ENCODE data around the gene PLA2G15. TPM values are rescaled to one million over a fixed set of nuclear protein-coding genes. Genes with fewer than 3 reads are reported as not detected.

PLA2G15 gene, protein sequence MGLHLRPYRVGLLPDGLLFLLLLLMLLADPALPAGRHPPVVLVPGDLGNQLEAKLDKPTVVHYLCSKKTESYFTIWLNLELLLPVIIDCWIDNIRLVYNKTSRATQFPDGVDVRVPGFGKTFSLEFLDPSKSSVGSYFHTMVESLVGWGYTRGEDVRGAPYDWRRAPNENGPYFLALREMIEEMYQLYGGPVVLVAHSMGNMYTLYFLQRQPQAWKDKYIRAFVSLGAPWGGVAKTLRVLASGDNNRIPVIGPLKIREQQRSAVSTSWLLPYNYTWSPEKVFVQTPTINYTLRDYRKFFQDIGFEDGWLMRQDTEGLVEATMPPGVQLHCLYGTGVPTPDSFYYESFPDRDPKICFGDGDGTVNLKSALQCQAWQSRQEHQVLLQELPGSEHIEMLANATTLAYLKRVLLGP
- 18.8 and 20.9 TPM in 2 replicates for total RNA-seq
- long read RNA-seq, transcript PLA2G15-209 (6 exons, 1,203 nt): minor isoform, 8 of 103 reads
- long read RNA-seq, transcript PLA2G15-201 (6 exons, 2,727 nt): major isoform, 86 of 103 reads
- long read RNA-seq, partial matches to known transcripts: 1 of 103 reads
- long read RNA-seq, other reads (novel, unspliced or antisense): 7 of 103 reads

DNA sequence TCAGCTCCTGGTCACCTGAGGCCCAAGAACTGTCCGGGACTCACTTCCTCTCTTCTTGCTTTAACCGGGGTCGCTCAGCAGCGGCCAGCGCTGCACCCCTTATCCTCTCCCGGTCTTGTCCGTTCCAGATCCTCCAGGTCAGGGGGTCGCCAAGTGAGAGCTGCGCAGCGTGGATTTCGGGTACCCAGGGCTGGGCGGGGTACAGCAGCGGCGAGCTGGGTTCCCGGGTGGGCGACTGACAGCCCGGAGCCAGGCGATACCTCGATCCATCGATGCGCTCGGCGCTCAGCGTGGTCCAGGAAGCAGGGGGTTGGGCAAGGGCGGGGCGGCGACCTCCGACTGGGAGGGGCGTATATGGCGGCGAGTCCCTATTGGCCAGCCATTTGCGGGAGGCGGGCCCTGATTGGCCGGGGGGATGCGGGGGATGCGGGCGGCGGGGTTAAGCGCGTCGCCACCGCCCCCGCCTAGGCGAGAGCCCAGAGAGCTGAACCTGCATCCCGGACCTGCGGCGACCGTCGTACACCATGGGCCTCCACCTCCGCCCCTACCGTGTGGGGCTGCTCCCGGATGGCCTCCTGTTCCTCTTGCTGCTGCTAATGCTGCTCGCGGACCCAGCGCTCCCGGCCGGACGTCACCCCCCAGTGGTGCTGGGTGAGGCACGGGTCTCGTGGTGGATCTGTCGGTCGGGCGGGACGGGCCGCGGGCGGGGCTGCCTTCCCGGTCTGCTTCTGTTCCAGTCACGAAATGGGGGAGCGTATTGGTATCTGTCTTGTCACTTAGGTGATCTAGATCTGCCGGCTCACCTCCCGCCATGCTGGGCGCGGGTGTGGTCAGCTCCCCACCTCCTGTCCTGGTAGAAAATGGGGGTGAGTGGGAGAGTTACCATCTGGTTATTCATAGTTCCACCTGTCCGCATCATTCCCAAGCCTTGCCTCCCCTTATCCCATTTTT, at the start of gene PLA2G15:
Gene PLA2G15 (plus strand): TSS at position 471 of the 951 bp plus-strand sequence. CDS start 54 bp downstream, at position 525.
- H3K4me3 Mint-ChIP-seq (ENCODE audit: low read depth): peak within 1 kb of the TSS; percentile 98
- peaks cover 9% of the 10 kb centered on the region for H3K4me1 Mint-ChIP-seq (ENCODE audit: low read depth)
- no peaks in the 10 kb centered on the region for H3K27me3 Mint-ChIP-seq
- H3K36me3 Mint-ChIP-seq (ENCODE audit: insufficient read depth): peaks cover 2% of the 10 kb centered on the region
- no peak for TF ChIP-seq CTCF (IDR thresholded peaks at IDR 0.05; ENCODE audit: unreplicated experiment)
- peak within 1 kb of the TSS; percentile 73 for H3K27ac Mint-ChIP-seq
- DNase-seq (ENCODE audit: low spot score, unreplicated experiment): peak; percentile 96
- no peaks in the 10 kb centered on the region for H3K9me3 Mint-ChIP-seq (ENCODE audit: low read depth)

DNA sequence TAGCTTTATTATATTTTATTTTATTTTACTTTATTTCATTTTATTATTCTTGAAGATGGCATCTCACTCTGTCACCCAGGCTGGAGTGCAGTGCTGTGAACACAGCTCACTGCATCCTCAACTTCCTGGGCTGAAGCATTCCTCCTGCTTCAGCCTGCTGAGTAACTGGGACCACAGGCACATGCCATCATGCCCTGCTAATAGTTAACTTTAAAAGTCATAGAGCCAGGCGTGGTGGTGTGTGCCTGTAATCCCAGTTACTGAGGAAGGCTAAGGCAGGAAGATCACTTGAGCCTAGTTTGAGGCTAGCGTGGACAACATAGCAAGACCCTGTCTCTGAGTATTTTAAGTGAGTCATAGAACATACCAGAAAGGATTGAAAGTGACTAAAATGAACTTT, 47.9 kb upstream of the PLA2G15 start:
- no peak for DNase-seq (ENCODE audit: low spot score, unreplicated experiment)
- Mint-ChIP-seq H3K27me3 (no peaks in the 10 kb centered on the region), H3K27ac (no peak overlapping the region)

GRCh38 chr16:68200088-68200783, 44.9 kb upstream of the PLA2G15 start:
- DNase-seq (ENCODE audit: low spot score, unreplicated experiment): no peak
- H3K9me3 Mint-ChIP-seq (ENCODE audit: low read depth): no peaks in the 10 kb centered on the region
- H3K27ac Mint-ChIP-seq: peak overlapping the region; percentile 38
- H3K4me1 Mint-ChIP-seq (ENCODE audit: low read depth): peaks cover 6% of the 10 kb centered on the region
- no peak overlapping the region for H3K4me3 Mint-ChIP-seq (ENCODE audit: low read depth)
- H3K27me3 Mint-ChIP-seq: no peaks in the 10 kb centered on the region
- TF ChIP-seq CTCF (IDR thresholded peaks at IDR 0.05; ENCODE audit: unreplicated experiment): no peak
- H3K36me3 Mint-ChIP-seq (ENCODE audit: insufficient read depth): peaks cover 3% of the 10 kb centered on the region

More for the DNA sequence above, 47.9 kb upstream of the PLA2G15 start:
- Mint-ChIP-seq H3K4me1 (ENCODE audit: low read depth) (peaks cover 6% of the 10 kb centered on the region), H3K36me3 (ENCODE audit: insufficient read depth) (peaks cover 8% of the 10 kb centered on the region), H3K9me3 (ENCODE audit: low read depth) (no peaks in the 10 kb centered on the region), H3K4me3 (ENCODE audit: low read depth) (no peak overlapping the region)
- TF ChIP-seq CTCF (IDR thresholded peaks at IDR 0.05; ENCODE audit: unreplicated experiment): no peak

DNA sequence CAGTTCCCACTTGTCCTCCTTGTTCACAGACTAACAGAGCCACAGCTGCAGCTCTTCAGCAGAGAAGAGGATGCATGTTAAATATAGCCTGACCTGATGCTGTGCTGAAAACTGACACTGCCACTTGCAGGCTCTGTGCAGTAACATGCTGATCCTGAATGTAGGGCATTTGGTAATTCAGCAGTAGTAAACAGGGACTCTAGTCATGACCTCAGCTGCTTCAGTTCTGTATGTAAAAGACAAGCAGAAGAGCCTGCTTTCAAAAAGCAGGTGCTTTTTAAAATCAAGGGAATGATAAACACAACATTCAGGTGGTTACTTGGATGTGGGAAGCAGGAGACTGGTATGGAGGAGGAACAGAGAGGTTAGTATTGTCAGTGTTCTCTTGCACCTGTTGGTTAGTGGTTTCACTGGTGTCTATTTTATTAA, 43.1 kb upstream of the PLA2G15 start:
- no peak for DNase-seq (ENCODE audit: low spot score, unreplicated experiment)
- H3K4me1 Mint-ChIP-seq (ENCODE audit: low read depth): peaks cover 6% of the 10 kb centered on the region
- TF ChIP-seq CTCF (IDR thresholded peaks at IDR 0.05; ENCODE audit: unreplicated experiment): no peak
- H3K27ac Mint-ChIP-seq: no peak overlapping the region
- no peaks in the 10 kb centered on the region for H3K9me3 Mint-ChIP-seq (ENCODE audit: low read depth)
- no peaks in the 10 kb centered on the region for H3K27me3 Mint-ChIP-seq
- H3K4me3 Mint-ChIP-seq (ENCODE audit: low read depth): no peak overlapping the region
- peaks cover 3% of the 10 kb centered on the region for H3K36me3 Mint-ChIP-seq (ENCODE audit: insufficient read depth)
